WTC11 (cell line): Measurements from ENCODE around the gene AKAP1.

Source experiments
- CTCF ChIP-seq: fragments of 200-600 bp; IDR thresholded peaks from 2 replicates; pipeline ENCODE4 v1.8.0; 2022; ENCODE audit warnings: antibody characterized with exemption
- ELF4 ChIP-seq: sonication (generic); formaldehyde crosslinking; IDR thresholded peaks from 2 replicates; pipeline ENCODE4 v1.8.1; 2022; ENCODE audit warnings: low read depth, mild to moderate bottlenecking, moderate library complexity, missing genetic modification reagents
- FOXJ3 ChIP-seq: sonication (generic); formaldehyde crosslinking; IDR thresholded peaks from 2 replicates; pipeline ENCODE4 v1.9.0; 2021; ENCODE audit warnings: missing genetic modification reagents, mild to moderate bottlenecking, borderline replicate concordance
- FOXP1 ChIP-seq: sonication (generic); formaldehyde crosslinking; IDR thresholded peaks from 2 replicates; pipeline ENCODE4 v1.8.0; 2022; ENCODE audit warnings: missing genetic modification reagents, mild to moderate bottlenecking, moderate library complexity, borderline replicate concordance
- NFYB ChIP-seq: sonication (generic); formaldehyde crosslinking; conservative IDR thresholded peaks from 2 replicates; pipeline ENCODE4 v1.8.0; 2022; ENCODE audit warnings: low read depth, missing genetic modification reagents
- SP1 ChIP-seq: sonication (generic); formaldehyde crosslinking; conservative IDR thresholded peaks from 2 replicates; pipeline ENCODE4 v1.8.1; 2022; ENCODE audit warnings: missing genetic modification reagents
- TCF7 ChIP-seq: sonication (generic); formaldehyde crosslinking; IDR thresholded peaks from 2 replicates; pipeline ENCODE4 v1.8.0; 2022; ENCODE audit warnings: mild to moderate bottlenecking, low read depth, missing genetic modification reagents, moderate library complexity

GRCh38 chr17:57135026-57135788 is 50.2 kb downstream of the AKAP1 start:
- TF ChIP-seq FOXJ3 (CRISPR knock-in tag) (no peak), CTCF (no peak), ELF4 (CRISPR knock-in tag) (no peak), TCF7 (CRISPR knock-in tag) (no peak), SP1 (CRISPR knock-in tag) (no peak), NFYB (CRISPR knock-in tag) (no peak), FOXP1 (CRISPR knock-in tag) (no peak)
